GM12801 (cell line): ENCODE measurements around the gene TMEM220.

Source experiments
- TF ChIP-seq, protein P1 (sequence below): IDR thresholded peaks from one replicate; pipeline ENCODE4 v1.5.1; 2011; ENCODE audit warnings: control low read depth; ENCODE audit not compliant: insufficient read length; ENCODE audit errors: extremely low read depth

Gene TMEM220

DNA sequence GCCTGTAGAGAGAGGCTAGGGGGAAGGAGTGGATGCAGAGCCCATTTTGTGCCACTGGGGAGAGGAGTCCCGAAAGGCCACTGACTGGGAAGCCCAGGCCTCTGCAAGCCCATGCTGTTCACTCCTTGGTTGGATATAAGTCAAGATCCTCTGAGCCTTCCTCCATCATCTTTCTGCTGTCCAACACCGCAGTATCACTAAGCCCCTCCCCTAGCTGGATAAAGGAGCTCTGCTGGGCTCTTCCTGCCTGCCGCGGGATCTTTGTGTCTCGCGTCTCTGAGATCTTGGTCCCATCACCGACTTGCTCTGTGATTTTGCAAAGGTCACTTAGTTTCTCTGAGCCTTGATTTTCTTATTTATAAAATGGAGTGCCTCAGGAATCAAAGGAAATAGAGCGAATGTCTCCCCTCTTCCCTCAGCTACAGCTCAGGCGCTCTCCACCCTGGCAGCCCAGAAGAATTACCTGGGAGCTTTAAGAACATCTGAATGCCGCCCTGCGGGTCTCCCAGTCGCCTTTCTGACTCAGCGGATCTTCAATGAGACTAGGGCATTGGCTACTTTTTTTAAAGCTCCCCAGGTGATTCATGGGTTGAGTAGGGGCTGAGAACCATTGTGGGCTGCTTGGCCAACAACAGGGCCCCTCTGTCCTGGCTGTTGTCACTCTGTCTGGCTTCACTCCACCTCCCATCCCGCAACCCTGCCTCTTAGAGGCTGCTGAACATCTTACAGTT, 25.2 kb upstream of the TMEM220 start:
- TF ChIP-seq, protein P1, sequence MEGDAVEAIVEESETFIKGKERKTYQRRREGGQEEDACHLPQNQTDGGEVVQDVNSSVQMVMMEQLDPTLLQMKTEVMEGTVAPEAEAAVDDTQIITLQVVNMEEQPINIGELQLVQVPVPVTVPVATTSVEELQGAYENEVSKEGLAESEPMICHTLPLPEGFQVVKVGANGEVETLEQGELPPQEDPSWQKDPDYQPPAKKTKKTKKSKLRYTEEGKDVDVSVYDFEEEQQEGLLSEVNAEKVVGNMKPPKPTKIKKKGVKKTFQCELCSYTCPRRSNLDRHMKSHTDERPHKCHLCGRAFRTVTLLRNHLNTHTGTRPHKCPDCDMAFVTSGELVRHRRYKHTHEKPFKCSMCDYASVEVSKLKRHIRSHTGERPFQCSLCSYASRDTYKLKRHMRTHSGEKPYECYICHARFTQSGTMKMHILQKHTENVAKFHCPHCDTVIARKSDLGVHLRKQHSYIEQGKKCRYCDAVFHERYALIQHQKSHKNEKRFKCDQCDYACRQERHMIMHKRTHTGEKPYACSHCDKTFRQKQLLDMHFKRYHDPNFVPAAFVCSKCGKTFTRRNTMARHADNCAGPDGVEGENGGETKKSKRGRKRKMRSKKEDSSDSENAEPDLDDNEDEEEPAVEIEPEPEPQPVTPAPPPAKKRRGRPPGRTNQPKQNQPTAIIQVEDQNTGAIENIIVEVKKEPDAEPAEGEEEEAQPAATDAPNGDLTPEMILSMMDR = no peak

DNA sequence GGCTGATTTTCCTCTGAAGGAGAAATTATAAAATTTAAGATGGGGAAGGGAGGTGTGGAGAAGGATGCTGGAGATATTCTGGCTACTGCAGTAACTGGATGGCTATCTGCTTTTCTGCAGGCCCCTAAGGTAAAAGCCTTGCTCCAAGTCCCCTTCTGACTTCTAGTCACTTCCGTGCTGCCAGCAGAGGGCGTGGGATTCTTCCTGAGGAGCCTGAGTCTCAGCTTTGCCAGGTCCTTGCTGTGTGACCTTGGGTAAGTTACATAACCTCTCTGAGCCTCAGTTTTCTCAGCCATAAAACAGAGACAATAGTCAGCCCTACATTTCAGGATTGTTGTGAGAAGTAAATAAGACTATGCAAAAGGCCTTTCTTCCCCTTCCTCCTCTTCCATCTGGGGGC, 24.3 kb upstream of the TMEM220 start:
- TF ChIP-seq, protein P1 = no peak

DNA sequence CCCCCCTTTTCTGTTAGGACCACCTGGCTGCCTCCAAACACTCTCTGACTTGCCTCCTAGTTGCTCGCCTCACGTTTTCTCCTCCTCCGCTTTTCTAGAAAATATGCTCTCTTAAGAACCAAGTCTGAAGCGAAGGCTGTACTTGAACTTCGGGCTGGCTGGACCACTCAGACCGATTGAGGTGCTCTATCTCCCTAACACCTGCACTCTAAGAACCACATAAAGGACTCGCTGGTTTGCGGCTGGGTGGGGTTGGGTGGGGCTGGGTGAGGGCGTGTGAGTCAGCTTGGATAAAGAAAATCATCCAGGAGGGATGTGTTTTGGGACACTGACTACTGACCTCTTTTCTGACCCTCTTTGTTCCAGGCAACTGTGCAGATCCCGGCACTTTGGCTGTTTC, 22.9 kb upstream of the TMEM220 start:
- TF ChIP-seq, protein P1 = no peak

DNA sequence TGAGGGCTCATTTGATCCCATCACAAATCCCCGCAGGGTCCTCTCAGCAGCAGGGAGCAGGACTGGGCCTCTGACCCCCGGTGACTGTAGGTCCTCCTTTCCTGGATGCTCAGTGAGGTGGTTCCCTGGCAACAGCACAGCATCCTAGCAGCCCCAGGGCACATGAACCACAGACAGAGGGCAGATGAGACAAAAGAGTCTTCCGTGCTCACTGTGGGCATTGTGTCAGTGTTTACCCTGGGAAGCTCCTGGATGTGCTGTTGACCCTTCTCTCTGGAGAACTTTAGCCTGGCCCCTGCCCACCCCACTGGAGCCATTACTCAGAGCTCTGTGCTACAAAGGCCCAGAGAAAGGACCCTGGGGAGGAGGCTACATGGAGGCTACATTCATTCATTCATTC, 21.7 kb upstream of the TMEM220 start:
- TF ChIP-seq, protein P1 = no peak

DNA sequence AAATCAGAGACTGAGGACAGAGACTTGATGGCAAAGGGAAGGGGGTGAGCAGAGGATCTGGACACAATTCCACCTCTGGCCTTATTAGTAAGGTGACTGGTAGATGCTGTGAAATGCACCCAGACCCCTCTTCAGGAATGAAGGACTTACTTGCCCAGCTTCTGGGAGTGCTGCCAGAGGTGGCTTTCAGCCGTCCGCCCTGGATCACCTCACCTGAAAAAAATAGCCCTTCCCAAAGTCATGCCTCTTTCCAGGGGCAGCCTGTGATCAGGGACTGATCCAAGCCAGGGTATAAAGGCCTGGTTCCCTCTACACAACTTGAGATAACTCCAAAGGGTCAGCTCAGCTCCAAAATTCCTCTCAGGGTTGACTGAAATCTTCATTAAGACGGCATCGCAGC, 20.4 kb upstream of the TMEM220 start:
- TF ChIP-seq, protein P1 = no peak

DNA sequence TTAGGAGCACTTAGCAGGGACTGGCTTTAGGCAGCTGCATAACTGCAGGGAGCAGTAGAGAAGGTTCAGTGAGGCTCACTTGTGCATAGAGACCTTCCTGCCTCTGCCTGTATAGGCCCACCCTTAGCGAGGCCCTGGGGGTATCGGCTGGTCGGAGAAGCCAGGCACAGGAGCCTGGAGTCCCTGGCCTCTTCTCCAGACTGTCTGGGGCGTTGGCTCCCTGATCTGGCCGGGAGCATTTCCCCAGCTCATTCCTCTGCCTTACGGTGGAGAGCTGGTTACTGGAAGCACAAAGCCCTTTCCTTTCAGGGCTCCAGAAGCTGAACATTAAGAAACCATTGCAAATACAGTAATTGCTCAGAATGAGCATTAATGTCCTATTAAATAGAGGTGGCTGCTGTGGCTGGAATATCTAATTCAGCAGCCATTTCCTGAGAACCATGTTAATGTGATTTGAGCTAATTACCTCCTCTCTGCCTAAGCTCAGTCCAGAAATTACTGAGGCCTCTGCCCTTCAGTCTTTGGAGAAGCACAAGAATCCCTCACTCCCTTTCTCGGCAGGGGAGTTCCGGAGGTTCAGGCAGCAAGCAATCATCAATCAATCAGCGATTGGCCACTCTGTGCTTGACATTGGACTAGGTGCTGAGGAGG, 18.8 kb upstream of the TMEM220 start:
- TF ChIP-seq, protein P1 = no peak

DNA sequence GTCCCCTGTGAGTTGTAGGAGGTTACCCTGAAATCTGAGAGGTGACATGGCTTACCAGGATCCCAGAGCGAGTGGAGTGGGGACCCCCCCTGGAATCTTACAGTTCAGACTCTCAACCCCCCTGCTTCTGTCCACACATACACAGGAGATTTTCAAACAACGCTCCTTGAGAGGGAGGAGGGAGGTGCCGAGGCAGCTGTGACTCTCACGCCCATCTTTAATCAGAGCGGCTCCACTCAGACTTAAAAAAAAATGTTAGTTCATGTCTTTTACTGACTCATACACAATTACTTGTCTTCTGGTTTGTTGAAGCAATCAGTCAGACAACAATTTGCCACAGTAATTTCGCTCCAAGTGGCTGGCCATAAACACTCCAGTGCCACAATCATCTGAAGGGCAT, 15.4 kb upstream of the TMEM220 start:
- TF ChIP-seq, protein P1 = no peak
